D721Med (cell line): ENCODE results near the gene DOCK2.

Experiments
- DNase-seq: peaks from one replicate; pipeline ENCODE4 v3.0.0; 2011; ENCODE audit warnings: low spot score; ENCODE audit not compliant: insufficient read length
- FAIRE-seq: peaks from 2 replicates; lab custom pipeline; 2011; peaks lifted over from hg19 to GRCh38; lab: Jason Lieb, UNC
- CTCF ChIP-seq: IDR thresholded peaks from 2 replicates; pipeline ENCODE4 v1.5.1; 2012; ENCODE audit warnings: mild to moderate bottlenecking, control low read depth; ENCODE audit not compliant: insufficient read depth; ENCODE audit errors: missing control alignments

Gene DOCK2

GRCh38 chr5:169688106-169688505 lies 51.0 kb downstream of the DOCK2 start:
- FAIRE-seq: no peak
- no peak for TF ChIP-seq CTCF
- no peak for DNase-seq

GRCh38 chr5:169691471-169691870 lies 54.4 kb downstream of the DOCK2 start:
- DNase-seq (no peak), FAIRE-seq (no peak)
- no peak for TF ChIP-seq CTCF

GRCh38 chr5:169694091-169694625 lies 57.1 kb downstream of the DOCK2 start:
- no peak for FAIRE-seq
- no peak for DNase-seq
- TF ChIP-seq CTCF: no peak

- no peak for DNase-seq
- FAIRE-seq: no peak
- no peak for TF ChIP-seq CTCF
Observed at GRCh38 chr5:169695025-169695625, 58.0 kb downstream of the DOCK2 start.

GRCh38 chr5:169695919-169696490 lies 58.9 kb downstream of the DOCK2 start:
- DNase-seq: no peak
- no peak for FAIRE-seq
- TF ChIP-seq CTCF: no peak

GRCh38 chr5:169696621-169697510 lies 59.8 kb downstream of the DOCK2 start:
- TF ChIP-seq CTCF: no peak
- DNase-seq (no peak), FAIRE-seq (no peak)
